ENCODE data around the gene RAB11FIP4. TPM values are rescaled to one million over a fixed set of nuclear protein-coding genes. Genes with fewer than 3 reads are reported as not detected.

RAB11FIP4 gene
- total and polyA plus RNA-seq, 10 of the 15 experiments (the other 5 are each of a cell fraction or from before 2014, with no cell fraction given): 1.4 to 27.0 (median 17.6) TPM

GRCh38 chr17:31412511-31412910, 21.0 kb downstream of the RAB11FIP4 start:
- no peak overlapping the region for H3K27ac ChIP-seq (ENCODE audit: control insufficient read depth, insufficient read depth)
- BruUV-seq (replicated peaks): no TSS peak
- no peak overlapping the region for H3K4me3 ChIP-seq
- no peaks in the 10 kb centered on the region for H3K36me3 ChIP-seq (ENCODE audit: control insufficient read depth in 2 of 2, insufficient read depth in 2 of 2, low read length in 1 of 2)
- SMC1A ChIA-PET (ENCODE audit: uncharacterized antibody, unreplicated experiment): interaction anchor here (1.1 kb wide), 1 partner anchor 11 kb away, joined by 4 read pairs; no protein-coding TSS in a partner anchor
- CTCF ChIA-PET: no interaction called here
- intact Hi-C loops (cut with micrococcal nuclease; ENCODE audit: unreplicated experiment): no loop called here
- H2AFZ ChIP-seq (ENCODE audit: control insufficient read depth, low read depth, low read length): no peak overlapping the region
- no peak overlapping the region for H3K9ac ChIP-seq (ENCODE audit: control insufficient read depth, insufficient read depth, low read length)
- no peaks in the 10 kb centered on the region for H3K4me1 ChIP-seq (ENCODE audit: control insufficient read depth, insufficient read depth, low read length)
- no peak overlapping the region for H3K4me2 ChIP-seq (ENCODE audit: control insufficient read depth, insufficient read depth)
- H3K79me2 ChIP-seq (ENCODE audit: control insufficient read depth, insufficient read depth, low read length): no peaks in the 10 kb centered on the region
- DNase-seq (ENCODE audit: low read depth, low spot score) (no peak), ATAC-seq (peak; percentile 30; the same call in 1 of the 3 replicates), FAIRE-seq (no peak)
- in situ Hi-C loops (cut with MboI): no loop called here
- RAD21 ChIA-PET (ENCODE audit: unreplicated experiment): no interaction called here
- H3K27me3 ChIP-seq (replicated peaks in 1 of 2; ENCODE audit: control insufficient read depth in 2 of 2, insufficient read depth in 2 of 2, low read length in 1 of 2): no peaks in the 10 kb centered on the region
- no peak for TF ChIP-seq NFIC (IDR thresholded peaks at IDR 0.05; ENCODE audit: low read depth, low read length)
- no peak for TF ChIP-seq IRF3 (IDR thresholded peaks at IDR 0.05)
- no peak for TF ChIP-seq KDM1A (IDR thresholded peaks at IDR 0.05; ENCODE audit: borderline replicate concordance)
- TF ChIP-seq POLR2AphosphoS5 (IDR thresholded peaks at IDR 0.05; ENCODE audit: low read length): no peak
- TF ChIP-seq SPI1 (IDR thresholded peaks at IDR 0.05; ENCODE audit: borderline replicate concordance, insufficient read depth, low read depth, low read length): no peak
- TF ChIP-seq SUPT20H (IDR thresholded peaks at IDR 0.05; ENCODE audit: borderline replicate concordance, control insufficient read depth, low read depth, low read length): no peak
- no peak for TF ChIP-seq MXI1 (IDR thresholded peaks at IDR 0.05; ENCODE audit: low read depth, low read length)
- no peak for TF ChIP-seq ZNF622 (IDR thresholded peaks at IDR 0.05)
- no peaks in the 10 kb centered on the region for H4K20me1 ChIP-seq (ENCODE audit: control insufficient read depth, insufficient read depth)
- WGBS (ENCODE audit: insufficient coverage, insufficient replicate concordance, low lambda C conversion rate, missing lambda C conversion rate): 9% methylated on average over 6 of the region's 6 CpGs
- no peaks in the 10 kb centered on the region for H3K9me3 ChIP-seq (replicated peaks; ENCODE audit: control insufficient read depth, insufficient read depth, low read length)
- POLR2A ChIA-PET: no interaction called here
